ENCODE results near the gene TRIM62.
"Not testable (repeated sequence)": the region's sequence is repeated elsewhere in the genome, so short reads cannot be mapped to it uniquely, and the experiment has no call there.

TRIM62 gene

GRCh38 chr1:33137800-33138199 is 44.0 kb downstream of the TRIM62 start:
- DNase-seq (ENCODE audit: low read depth, low spot score) = no peak

DNA sequence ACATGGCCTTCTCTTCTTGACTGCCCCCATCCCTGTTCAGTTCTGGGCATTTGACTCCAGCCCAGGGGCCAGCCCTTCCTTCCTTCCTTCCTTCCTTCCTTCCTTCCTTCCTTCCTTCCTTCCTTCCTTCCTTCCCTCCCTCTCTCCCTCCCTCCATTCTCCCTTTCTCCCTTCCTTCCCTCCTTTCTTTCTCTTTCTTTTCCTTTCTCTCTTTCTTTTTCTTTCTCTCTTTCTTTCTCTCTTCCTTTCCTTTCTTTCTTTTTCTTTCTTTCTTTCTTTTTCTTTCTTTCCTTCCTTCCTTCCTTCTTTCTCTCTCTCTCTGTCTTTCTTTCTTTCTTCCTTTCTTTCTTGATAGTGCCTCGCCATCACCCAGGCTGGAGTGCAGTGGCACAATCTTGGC is 45.8 kb downstream of the TRIM62 start:
- not testable (repeated sequence) for DNase-seq (ENCODE audit: low read depth, low spot score)

DNA sequence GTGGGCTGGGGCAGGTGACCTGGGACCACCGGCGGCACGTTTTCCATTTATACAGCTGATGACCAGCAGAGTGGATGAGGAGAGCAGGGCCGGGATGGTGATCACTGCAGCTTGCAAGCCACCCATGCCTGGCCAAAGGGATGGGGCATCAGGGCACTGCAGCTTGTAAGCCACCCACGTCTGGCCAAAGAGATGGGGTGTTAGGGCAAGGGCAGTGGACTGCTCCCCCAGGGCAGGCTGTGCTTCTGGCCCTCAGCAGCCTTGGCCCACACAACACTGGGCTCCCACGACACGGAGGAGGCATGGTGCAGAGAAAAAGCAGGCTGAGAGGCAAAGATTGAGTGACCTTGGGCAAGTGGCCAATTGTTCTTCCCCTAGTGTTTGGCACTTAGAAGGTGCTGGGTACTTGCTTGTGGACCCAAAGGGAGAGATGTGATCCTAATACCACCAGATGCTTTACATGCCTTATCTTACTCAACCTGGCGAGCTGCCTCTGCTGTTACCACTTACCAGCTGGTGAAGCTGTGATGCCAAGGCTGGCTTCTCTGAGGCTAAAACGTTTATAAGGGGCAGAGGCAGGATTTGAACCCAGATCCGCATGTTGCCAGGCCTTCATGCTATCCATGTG is 48.3 kb downstream of the TRIM62 start:
- no peak for DNase-seq (ENCODE audit: low read depth, low spot score)

- DNase-seq (ENCODE audit: low read depth, low spot score) = no peak
Measured at GRCh38 chr1:33132549-33132948, 49.3 kb downstream of the TRIM62 start.

DNA sequence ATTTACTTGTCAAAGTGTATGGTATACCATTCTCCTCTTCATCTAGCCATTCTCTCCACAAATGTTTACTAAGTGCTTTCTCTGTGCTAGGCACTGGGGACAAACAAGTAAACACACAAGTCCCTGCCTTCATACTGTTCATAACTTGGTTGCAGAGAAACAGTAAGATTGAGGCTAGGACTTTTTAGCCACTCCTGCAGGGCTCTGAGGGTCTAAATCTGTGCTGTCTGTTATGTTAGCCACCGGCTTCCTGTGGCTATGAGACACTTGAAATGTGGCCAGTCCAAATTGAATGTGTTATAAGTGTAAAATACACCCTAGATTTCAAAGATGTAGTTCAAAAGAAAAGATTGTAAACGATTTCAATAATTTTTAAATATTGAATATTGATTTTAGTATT is 50.7 kb downstream of the TRIM62 start:
- no peak for DNase-seq (ENCODE audit: low read depth, low spot score)

DNA sequence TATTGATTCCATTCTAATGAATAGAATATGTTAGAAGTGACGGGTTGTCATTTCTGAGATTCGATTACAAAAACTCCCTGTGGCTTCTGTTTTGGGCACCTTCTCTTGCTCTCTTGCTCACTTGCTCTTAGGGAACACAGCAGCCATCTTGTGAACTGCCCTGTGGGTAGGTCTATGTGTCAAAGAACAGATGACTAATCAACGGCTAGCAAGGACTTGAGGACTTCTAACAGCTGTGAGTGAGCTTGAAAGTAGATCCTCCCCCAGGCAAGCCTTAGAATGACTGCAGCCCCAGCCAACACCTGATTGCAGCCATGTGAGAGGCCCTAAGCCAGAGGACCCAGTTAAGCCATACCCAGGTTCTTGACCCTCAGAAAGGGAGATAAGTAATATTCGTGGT is 51.5 kb downstream of the TRIM62 start:
- DNase-seq (ENCODE audit: low read depth, low spot score) = no peak

GRCh38 chr1:33128781-33129180 is 53.1 kb downstream of the TRIM62 start:
- no peak for DNase-seq (ENCODE audit: low read depth, low spot score)

- DNase-seq (ENCODE audit: low read depth, low spot score) = peak; percentile 99
Measured at GRCh38 chr1:33127001-33127823, 54.6 kb downstream of the TRIM62 start.

GRCh38 chr1:33126411-33127000 is 55.3 kb downstream of the TRIM62 start:
- no peak for DNase-seq (ENCODE audit: low read depth, low spot score)

DNA sequence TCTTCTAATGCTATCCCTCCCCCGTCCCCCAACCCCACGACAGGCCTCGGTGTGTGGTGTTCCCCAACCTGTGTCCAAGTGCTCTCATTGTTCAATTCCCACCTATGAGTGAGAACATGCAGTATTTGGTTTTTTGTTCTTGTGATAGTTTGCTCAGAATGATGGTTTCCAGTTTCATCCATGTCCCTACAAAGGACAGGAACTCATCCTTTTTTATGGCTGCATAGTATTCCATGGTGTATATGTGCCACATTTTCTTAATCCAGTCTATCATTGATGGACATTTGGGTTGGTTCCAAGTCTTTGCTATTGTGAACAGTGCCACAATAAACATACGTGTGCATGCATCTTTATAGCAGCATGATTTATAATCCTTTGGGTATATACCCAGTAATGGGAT is 57.2 kb downstream of the TRIM62 start:
- not testable (repeated sequence) for DNase-seq (ENCODE audit: low read depth, low spot score)

GRCh38 chr1:33123266-33123665 is 58.6 kb downstream of the TRIM62 start:
- DNase-seq (ENCODE audit: low read depth, low spot score) = no peak

GRCh38 chr1:33122483-33123178 is 59.2 kb downstream of the TRIM62 start:
- no peak for DNase-seq (ENCODE audit: low read depth, low spot score)

- DNase-seq (ENCODE audit: low read depth, low spot score) = no peak
Measured at GRCh38 chr1:33121728-33122127, 60.1 kb downstream of the TRIM62 start.

DNA sequence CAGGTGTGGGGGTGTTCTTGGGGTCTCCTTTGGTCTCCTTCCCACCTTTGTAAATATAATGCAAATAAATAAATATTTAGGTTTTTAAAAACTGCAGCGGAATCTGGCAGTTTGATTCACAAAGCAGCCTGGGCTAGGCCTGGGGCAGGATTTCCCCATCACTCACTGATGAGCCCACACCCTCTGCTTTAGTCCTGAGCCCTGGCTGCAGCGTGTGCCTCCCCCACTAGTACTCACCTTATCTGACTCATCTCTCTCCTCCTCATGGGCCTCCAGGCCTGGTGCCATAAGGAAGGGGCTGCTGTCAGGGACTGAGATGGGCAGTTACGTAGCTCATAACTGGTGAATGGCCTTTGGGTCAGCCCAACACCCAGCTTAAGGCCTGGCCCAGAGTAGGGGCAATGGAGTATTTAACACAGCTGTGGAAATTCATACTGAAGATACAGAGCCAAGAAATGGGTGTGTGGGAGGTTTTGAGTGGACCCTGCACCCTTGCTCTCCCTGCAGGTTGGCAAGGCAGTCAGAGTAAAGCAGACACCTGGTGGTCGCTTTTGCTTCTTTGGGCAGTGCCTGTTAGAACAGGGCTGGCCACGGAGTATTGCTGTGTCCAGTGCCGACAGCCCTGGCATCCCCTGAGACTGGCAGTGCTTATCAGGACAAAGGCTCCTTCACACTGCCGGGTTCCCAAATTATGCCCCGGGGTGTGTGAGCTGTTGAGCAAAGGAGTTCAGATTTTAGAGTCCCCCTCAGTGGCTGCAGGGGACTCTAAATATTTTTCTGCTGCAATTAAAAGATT is 61.2 kb downstream of the TRIM62 start:
- DNase-seq (ENCODE audit: low read depth, low spot score) = no peak

DNA sequence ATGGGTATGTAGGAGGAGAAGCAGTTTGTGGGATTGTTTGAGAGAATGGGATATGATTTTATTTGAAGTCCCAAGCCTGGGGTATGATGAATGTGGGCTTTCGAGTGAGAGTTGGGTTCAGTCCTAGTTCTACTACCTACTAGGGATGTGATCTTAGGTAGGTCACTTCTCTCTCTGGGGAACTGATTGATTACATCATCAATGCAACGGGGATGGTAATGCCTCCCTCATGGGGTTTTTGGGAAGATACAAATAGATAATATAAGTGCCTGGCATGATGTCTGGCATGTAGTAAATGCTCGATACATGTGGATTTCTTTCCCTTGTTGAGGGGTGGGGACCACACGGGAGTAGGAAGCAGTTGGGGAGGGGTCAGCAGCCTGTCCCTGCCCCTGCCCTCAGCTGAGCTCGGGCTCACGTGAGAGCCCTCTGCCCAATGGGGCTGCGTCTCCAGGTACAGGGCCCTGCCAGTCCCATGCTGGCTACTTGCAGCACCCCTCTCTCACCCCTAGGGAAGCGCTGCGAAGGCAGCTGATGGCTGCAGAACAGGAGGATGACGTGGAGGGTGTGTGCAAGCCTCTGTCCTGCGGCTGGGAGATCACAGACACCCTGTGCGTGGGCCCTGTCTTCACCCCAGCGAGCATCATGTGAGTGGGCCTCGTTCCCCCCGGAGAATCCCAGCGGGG is 62.2 kb downstream of the TRIM62 start:
- DNase-seq (ENCODE audit: low read depth, low spot score) = no peak

DNA sequence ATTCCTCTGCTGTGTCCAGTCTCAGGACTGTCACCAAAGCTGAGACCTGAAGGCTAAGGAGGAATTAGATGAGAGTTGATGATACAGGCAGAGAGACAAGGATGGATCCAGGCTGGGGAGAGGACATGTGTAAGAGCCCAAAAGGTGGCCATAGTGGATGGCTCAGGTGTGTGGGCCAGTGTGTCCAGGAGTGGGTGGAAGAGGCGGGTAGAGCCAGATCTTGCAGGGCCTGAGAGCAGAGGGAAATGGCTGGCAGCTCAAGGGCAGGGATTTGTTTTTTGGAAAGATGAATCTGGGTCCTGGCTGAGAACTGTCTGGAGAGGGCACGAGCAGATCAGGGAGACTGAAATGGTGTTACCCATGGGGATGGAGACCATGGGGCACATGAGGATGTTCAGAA is 62.8 kb downstream of the TRIM62 start:
- DNase-seq (ENCODE audit: low read depth, low spot score) = no peak

DNA sequence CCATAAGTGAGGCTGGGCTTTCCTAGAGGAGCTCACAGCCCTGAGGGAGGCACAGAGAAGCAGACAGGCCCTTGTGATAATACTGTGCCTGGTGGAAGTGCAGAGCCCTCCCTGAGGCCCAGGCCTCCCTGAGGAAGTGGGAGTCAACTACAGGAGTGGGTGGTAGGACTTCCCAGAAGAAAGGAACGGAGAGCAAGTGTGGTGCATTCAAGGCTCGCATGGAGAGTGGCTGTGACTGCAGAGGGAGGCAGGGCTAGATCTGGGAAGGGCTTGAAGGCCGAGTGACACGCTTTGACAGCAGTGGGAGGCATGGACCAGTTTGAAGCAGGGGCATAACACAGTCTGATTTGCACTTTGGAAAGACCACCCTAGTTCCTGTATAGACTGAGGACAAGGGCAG is 63.6 kb downstream of the TRIM62 start:
- DNase-seq (ENCODE audit: low read depth, low spot score) = no peak

DNA sequence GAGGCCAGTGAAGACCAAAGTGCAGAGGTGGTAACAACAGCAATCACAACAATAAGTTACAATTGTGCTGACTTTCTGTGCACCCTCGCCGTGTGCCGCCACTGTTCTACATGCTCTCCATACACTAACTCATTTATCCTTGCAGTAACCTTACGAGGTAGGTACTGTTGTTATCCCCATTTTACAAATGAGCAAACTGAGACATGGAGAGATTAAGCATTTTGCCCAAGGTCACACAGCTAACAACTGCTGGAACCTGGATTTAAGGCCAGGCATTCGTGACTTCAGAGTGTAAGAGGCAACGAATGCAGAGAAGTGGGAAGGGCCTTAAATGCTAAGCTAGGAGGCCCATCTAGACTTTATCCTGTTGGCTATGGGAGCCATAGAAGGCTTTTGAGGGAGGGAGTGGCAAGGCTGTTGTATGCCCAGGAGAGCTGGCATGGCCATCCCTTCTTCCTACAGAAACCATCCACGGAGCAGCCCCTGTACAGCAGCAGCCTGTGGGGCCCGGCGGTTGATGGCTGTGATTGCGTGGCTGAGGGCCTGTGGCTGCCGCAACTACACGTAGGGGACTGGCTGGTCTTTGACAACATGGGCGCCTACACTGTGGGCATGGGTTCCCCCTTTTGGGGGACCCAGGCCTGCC is 64.3 kb downstream of the TRIM62 start:
- no peak for DNase-seq (ENCODE audit: low read depth, low spot score)

GRCh38 chr1:33111965-33112364 is 69.9 kb downstream of the TRIM62 start:
- no peak for DNase-seq (ENCODE audit: low read depth, low spot score)

- DNase-seq (ENCODE audit: low read depth, low spot score) = no peak
Measured at GRCh38 chr1:33110477-33110876, 71.4 kb downstream of the TRIM62 start.

DNA sequence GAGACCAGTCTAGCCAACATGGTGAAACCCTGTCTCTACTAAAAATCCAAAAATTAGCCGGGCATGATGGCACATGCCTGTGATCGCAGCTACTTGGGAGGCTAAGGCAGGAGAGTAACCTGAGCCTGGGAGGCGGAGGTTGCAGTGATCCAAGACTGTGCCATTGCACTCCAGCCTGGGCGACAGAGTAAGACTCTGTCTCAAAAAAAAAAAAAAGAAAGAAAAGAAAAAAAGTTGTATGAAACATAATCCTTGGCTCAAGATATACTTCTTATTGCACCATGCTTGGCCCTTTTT is 81.8 kb downstream of the TRIM62 start:
- not testable (repeated sequence) for DNase-seq (ENCODE audit: low read depth, low spot score)

Measured in activated naive CD8-positive, alpha-beta T cell treated with anti-CD3 and anti-CD28 coated beads, Interleukin-2, amount 50 U/mL, for 16 hours (primary cell).